ENCODE measurements around the gene ZNF681. TPM values are rescaled to one million over a fixed set of nuclear protein-coding genes. Genes with fewer than 3 reads are reported as not detected.

Gene ZNF681
- total and polyA plus RNA-seq, 8 donors: 0.30 to 2.1 (median 1.3) TPM

DNA sequence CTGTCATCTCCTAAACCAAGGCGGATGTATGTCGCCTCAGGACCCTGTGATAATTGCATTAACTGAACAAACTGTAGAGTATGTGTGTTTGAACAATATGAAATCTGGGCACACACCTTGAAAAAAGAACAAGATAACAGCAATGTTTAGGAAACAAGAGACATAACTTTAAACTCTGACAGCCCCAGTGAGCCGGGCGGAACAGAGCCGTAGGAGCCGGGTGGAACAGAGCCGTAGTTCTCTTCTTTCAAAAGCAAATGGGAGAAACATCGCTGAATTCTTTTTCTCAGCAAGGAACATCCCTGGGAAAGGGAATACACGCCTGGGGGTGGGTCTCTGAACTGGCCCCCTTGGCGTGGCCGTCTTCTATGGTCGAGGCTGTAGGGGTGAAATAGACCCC is 39.9 kb downstream of the ZNF681 start:
- Histone ChIP-seq H3K9me3 (no peaks in the 10 kb centered on the region), H3K27me3 (no peaks in the 10 kb centered on the region), H3K4me1 (no peaks in the 10 kb centered on the region), H3K36me3 (no peaks in the 10 kb centered on the region), H3K4me3 (no peak overlapping the region), H3K27ac (no peak overlapping the region)
- intact Hi-C loops (cut with DNase I): no loop called here
- FAIRE-seq (no peak), DNase-seq (no peak), ATAC-seq (no peak)
- 9% methylated on average over 12 of the region's 12 CpGs for WGBS, 2 donors
- TF ChIP-seq, protein P1, sequence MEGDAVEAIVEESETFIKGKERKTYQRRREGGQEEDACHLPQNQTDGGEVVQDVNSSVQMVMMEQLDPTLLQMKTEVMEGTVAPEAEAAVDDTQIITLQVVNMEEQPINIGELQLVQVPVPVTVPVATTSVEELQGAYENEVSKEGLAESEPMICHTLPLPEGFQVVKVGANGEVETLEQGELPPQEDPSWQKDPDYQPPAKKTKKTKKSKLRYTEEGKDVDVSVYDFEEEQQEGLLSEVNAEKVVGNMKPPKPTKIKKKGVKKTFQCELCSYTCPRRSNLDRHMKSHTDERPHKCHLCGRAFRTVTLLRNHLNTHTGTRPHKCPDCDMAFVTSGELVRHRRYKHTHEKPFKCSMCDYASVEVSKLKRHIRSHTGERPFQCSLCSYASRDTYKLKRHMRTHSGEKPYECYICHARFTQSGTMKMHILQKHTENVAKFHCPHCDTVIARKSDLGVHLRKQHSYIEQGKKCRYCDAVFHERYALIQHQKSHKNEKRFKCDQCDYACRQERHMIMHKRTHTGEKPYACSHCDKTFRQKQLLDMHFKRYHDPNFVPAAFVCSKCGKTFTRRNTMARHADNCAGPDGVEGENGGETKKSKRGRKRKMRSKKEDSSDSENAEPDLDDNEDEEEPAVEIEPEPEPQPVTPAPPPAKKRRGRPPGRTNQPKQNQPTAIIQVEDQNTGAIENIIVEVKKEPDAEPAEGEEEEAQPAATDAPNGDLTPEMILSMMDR (IDR thresholded peaks at IDR 0.05): no peak

DNA sequence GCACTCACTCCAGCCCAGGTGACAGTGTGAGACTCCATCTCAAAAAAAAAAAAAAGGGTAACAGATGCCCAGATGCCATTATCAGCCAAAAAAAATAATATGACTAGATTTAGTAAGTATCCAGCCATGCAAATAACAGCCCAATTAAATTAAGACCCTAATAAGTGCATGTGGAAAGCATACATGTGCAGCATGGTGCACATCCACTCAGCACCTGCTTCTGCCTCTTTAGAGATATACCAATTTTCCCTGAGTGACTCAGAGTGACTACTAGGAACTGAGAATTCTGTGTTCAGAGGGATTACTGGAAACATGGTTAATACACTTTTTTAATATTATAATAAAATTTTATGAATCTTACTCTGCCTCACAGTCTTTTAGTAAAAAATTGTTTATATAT is 41.9 kb downstream of the ZNF681 start:
- DNase-seq: no peak
- TF ChIP-seq, protein P1 (IDR thresholded peaks at IDR 0.05): no peak
- no peak for FAIRE-seq

DNA sequence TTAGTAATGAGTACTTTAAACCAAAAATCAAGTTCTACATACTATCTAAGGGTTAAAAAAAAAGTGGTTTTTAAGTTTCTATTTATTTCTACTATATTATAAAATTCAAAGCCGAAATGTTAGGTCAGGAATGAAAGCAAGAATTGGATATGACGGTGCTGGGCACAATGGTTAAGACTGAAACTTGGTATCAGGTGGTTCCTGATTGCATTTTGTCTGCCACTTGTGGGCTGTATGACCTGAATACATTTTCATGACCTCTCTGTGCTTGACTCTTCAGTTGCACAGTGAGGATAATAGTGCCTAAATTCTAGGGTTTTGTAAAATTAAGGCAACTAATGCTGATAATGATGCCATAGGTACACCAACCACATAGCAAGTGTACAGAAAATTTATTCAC is 49.3 kb downstream of the ZNF681 start:
- intact Hi-C loops (cut with DNase I): no loop called here
- ATAC-seq: no peak
- Histone ChIP-seq H3K27ac (no peak overlapping the region), H3K9me3 (no peaks in the 10 kb centered on the region), H3K27me3 (no peaks in the 10 kb centered on the region), H3K4me1 (no peaks in the 10 kb centered on the region), H3K4me3 (no peak overlapping the region), H3K36me3 (no peaks in the 10 kb centered on the region)
- TF ChIP-seq, protein P1 (IDR thresholded peaks at IDR 0.05): no peak
- FAIRE-seq: no peak
- WGBS, 2 donors: 25 to 30% methylated on average over 2 of the region's 2 CpGs
- DNase-seq: no peak

More for the DNA sequence above, 41.9 kb downstream of the ZNF681 start:
- no peaks in the 10 kb centered on the region for H3K9me3 ChIP-seq
- no peaks in the 10 kb centered on the region for H3K36me3 ChIP-seq
- H3K4me3 ChIP-seq: no peak overlapping the region
- ATAC-seq: no peak
- H3K4me1 ChIP-seq: no peaks in the 10 kb centered on the region
- H3K27ac ChIP-seq: no peak overlapping the region
- no peaks in the 10 kb centered on the region for H3K27me3 ChIP-seq
- intact Hi-C loops (cut with DNase I): no loop called here

DNA sequence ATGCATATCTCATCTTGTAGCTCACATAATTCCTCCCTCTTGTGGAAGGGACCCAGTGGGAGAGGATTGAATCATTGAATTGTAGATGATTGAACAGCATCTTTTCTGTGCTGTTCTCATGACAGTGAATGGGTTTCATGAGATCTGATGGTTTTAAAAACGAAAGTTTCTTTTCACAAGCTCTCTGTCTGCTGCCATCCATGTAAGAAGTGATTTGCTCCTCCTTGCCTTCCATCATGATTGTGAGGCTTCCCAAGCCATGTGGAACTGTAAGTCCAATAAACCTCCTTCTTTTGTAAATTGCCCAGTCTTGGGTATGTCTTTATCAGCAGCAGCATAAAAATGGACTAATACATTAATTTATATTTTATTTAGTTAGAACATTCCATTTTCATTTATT is 52.0 kb downstream of the ZNF681 start:
- Histone ChIP-seq H3K4me3 (no peak overlapping the region), H3K27ac (no peak overlapping the region), H3K9me3 (no peaks in the 10 kb centered on the region), H3K27me3 (no peaks in the 10 kb centered on the region), H3K36me3 (no peaks in the 10 kb centered on the region), H3K4me1 (no peaks in the 10 kb centered on the region)
- DNase-seq: no peak
- WGBS, 2 donors: 57 to 71% methylated on average over 1 of the region's 1 CpG
- TF ChIP-seq, protein P1 (IDR thresholded peaks at IDR 0.05): no peak
- FAIRE-seq: no peak
- intact Hi-C loops (cut with DNase I): no loop called here
- no peak for ATAC-seq

DNA sequence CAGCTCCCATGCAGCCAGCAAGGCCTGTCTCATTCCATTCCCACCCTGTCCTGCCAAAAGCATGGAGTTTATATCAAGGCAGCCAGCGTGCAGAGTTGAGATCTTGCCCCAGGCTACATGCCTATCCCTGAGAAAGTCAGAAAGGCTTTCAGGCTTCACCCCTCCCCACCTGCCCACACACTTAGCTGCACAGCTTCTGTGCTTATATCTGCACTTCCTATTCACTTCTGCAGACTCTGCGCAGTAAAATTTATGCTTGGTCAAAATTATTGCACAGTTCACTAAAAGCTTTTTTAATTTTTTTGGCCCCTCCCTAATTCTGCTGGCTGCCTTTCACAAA is 59.2 kb downstream of the ZNF681 start:
- no peak for ATAC-seq

More for the DNA sequence above, 59.2 kb downstream of the ZNF681 start:
- no peaks in the 10 kb centered on the region for H3K4me1 ChIP-seq
- WGBS, 2 donors: 75 to 79% methylated on average over 2 of the region's 2 CpGs
- DNase-seq (no peak), FAIRE-seq (no peak)
- intact Hi-C loops (cut with DNase I): no loop called here
- H3K4me3 ChIP-seq: no peak overlapping the region
- no peaks in the 10 kb centered on the region for H3K36me3 ChIP-seq
- H3K9me3 ChIP-seq: no peaks in the 10 kb centered on the region
- no peak overlapping the region for H3K27ac ChIP-seq
- H3K27me3 ChIP-seq: no peaks in the 10 kb centered on the region
- TF ChIP-seq, protein P1 (IDR thresholded peaks at IDR 0.05): no peak

Measured in pancreas (tissue), 10 donors.